ENCODE measurements around the gene LPCAT1. TPM values are rescaled to one million over a fixed set of nuclear protein-coding genes. Genes with fewer than 3 reads are reported as not detected.

Gene LPCAT1
- total and polyA plus RNA-seq, 2 experiments from 2014 or later = 78.0 to 255 TPM

DNA sequence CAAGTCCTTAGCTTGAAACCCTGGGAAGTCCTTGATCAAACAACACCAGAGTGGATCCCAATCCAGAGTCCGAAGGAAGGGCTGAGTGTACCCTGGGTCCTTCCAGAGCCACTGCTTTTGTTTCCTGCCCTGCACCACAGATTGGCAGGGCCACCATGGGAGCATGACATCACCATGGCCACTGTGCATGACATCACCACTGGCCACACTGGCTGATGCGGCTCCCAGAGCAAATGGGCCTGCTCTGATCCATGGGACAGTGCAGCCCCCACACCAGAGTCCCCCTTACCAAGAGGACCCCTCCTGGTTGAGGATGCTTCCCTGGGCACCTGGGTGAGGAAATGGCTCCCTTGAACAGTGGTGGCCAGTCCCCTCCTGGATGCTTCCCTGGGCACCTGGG lies 88.4 kb downstream of the LPCAT1 start:
- ATAC-seq = no peak
- no peak overlapping the region for H3K4me3 ChIP-seq
- no peaks in the 10 kb centered on the region for H4K20me1 ChIP-seq (replicated peaks; ENCODE audit: insufficient read depth)
- no peak overlapping the region for H2AFZ ChIP-seq
- H3K79me2 ChIP-seq (replicated peaks; ENCODE audit: insufficient read depth) = no peaks in the 10 kb centered on the region
- Mint-ChIP-seq H3K27ac (no peak overlapping the region), H3K4me3 (no peak overlapping the region), H3K36me3 (ENCODE audit: low read depth) (peaks cover 7% of the 10 kb centered on the region; the same call in 2 of the 3 replicates), H3K27me3 (ENCODE audit: insufficient read depth, low read depth, poor library complexity) (peaks cover 13% of the 10 kb centered on the region), H3K9me3 (peaks cover 32% of the 10 kb centered on the region), H3K4me1 (no peaks in the 10 kb centered on the region; the same call in 2 of the 3 replicates)
- no peak for TF ChIP-seq EZH2 (IDR thresholded peaks at IDR 0.05; ENCODE audit: low read depth, unreplicated experiment)
- H3K4me2 ChIP-seq = no peak overlapping the region
- H3K27ac ChIP-seq (ENCODE audit: low read depth) = no peak overlapping the region
- H3F3A ChIP-seq (replicated peaks; ENCODE audit: low read depth) = no peaks in the 10 kb centered on the region
- H3K27me3 ChIP-seq (ENCODE audit: insufficient read depth) = no peaks in the 10 kb centered on the region
- no peak for DNase-seq (ENCODE audit: low spot score)
- peaks cover 6% of the 10 kb centered on the region for H3K9me2 ChIP-seq (ENCODE audit: insufficient read depth)
- no peaks in the 10 kb centered on the region for H3K36me3 ChIP-seq (ENCODE audit: insufficient read depth)
- no peaks in the 10 kb centered on the region for H3K4me1 ChIP-seq (ENCODE audit: insufficient read depth)

DNA sequence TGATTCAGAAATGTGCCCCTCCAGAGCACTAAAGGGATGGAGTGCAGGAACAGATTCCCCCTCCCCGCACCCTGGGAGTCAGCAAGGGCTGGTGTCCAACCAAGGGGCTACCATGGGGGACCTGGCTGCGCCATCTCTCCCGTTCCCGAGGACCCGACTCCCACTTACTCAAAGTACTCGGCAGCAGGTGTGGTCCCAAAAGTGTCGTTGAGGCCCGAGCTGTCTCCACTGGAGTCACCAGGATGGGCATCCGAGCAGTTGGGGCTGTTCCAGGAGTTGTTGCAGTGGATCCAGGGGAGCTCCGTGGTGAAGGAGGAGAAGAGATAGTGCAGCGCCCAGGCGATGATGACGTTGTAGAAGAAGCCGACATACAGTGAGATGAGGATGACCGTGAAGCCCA lies 91.5 kb downstream of the LPCAT1 start:
- Histone ChIP-seq H3K27me3 (ENCODE audit: insufficient read depth) (no peaks in the 10 kb centered on the region), H3K4me3 (no peak overlapping the region), H3K79me2 (replicated peaks; ENCODE audit: insufficient read depth) (no peaks in the 10 kb centered on the region), H3K27ac (ENCODE audit: low read depth) (no peak overlapping the region), H3K9me2 (ENCODE audit: insufficient read depth) (no peaks in the 10 kb centered on the region), H3K4me1 (ENCODE audit: insufficient read depth) (no peaks in the 10 kb centered on the region), H3K36me3 (ENCODE audit: insufficient read depth) (no peaks in the 10 kb centered on the region), H3F3A (replicated peaks; ENCODE audit: low read depth) (no peaks in the 10 kb centered on the region), H2AFZ (no peak overlapping the region), H4K20me1 (replicated peaks; ENCODE audit: insufficient read depth) (no peaks in the 10 kb centered on the region), H3K4me2 (no peak overlapping the region)
- TF ChIP-seq, protein P1, sequence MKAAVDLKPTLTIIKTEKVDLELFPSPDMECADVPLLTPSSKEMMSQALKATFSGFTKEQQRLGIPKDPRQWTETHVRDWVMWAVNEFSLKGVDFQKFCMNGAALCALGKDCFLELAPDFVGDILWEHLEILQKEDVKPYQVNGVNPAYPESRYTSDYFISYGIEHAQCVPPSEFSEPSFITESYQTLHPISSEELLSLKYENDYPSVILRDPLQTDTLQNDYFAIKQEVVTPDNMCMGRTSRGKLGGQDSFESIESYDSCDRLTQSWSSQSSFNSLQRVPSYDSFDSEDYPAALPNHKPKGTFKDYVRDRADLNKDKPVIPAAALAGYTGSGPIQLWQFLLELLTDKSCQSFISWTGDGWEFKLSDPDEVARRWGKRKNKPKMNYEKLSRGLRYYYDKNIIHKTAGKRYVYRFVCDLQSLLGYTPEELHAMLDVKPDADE (IDR thresholded peaks at IDR 0.05) = no peak
- no peak for TF ChIP-seq EZH2phosphoT487 (IDR thresholded peaks at IDR 0.05; ENCODE audit: unreplicated experiment)
- ATAC-seq (no peak), DNase-seq (ENCODE audit: low spot score) (no peak)
- H3K9me3 Mint-ChIP-seq = peaks cover 56% of the 10 kb centered on the region
- peaks cover 17% of the 10 kb centered on the region for H3K36me3 Mint-ChIP-seq (ENCODE audit: low read depth)
- peaks cover 10% of the 10 kb centered on the region for H3K27me3 Mint-ChIP-seq (ENCODE audit: insufficient read depth, low read depth, poor library complexity)
- H3K27ac Mint-ChIP-seq = no peak overlapping the region
- H3K4me1 Mint-ChIP-seq = no peaks in the 10 kb centered on the region; the same call in 2 of the 3 replicates
- H3K4me3 Mint-ChIP-seq = no peak overlapping the region

DNA sequence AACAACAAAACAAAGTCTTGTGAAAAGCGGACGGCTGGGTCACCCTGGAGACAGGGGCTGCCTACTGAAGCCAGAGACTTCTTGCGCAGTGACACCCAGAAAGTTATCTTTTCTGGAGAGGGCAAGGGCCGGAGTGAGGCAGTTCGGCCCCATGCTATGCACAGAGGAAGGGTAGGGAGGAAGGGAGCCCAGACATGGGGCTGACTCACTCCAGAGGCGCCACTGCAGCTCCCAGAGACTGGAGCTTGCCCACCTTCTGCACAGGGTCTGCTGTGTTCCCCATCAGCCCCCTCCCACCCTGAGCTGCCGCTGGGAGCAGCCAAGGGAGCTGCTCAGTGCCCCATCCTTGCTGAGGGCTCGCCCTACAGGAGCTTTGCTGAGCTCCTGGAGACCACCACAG lies 91.9 kb downstream of the LPCAT1 start:
- no peak overlapping the region for H2AFZ ChIP-seq
- DNase-seq (ENCODE audit: low spot score) = no peak
- Mint-ChIP-seq H3K27ac (no peak overlapping the region), H3K36me3 (ENCODE audit: low read depth) (peaks cover 17% of the 10 kb centered on the region), H3K4me1 (no peaks in the 10 kb centered on the region), H3K27me3 (ENCODE audit: insufficient read depth, low read depth, poor library complexity) (peaks cover 9% of the 10 kb centered on the region), H3K9me3 (peaks cover 59% of the 10 kb centered on the region), H3K4me3 (no peak overlapping the region)
- H3K27me3 ChIP-seq (ENCODE audit: insufficient read depth) = no peaks in the 10 kb centered on the region
- H3K79me2 ChIP-seq (replicated peaks; ENCODE audit: insufficient read depth) = no peaks in the 10 kb centered on the region
- no peaks in the 10 kb centered on the region for H3K4me1 ChIP-seq (ENCODE audit: insufficient read depth)
- H3K4me2 ChIP-seq = no peak overlapping the region
- TF ChIP-seq EZH2phosphoT487 (IDR thresholded peaks at IDR 0.05; ENCODE audit: unreplicated experiment) (no peak), JUNB (IDR thresholded peaks at IDR 0.05; ENCODE audit: unreplicated experiment) (no peak), NANOG (IDR thresholded peaks at IDR 0.05; ENCODE audit: borderline replicate concordance) (no peak), STAT1 (IDR thresholded peaks at IDR 0.05; ENCODE audit: unreplicated experiment) (no peak)
- H3K9me2 ChIP-seq (ENCODE audit: insufficient read depth) = no peaks in the 10 kb centered on the region
- H3K36me3 ChIP-seq (ENCODE audit: insufficient read depth) = no peaks in the 10 kb centered on the region
- ATAC-seq = no peak
- H3F3A ChIP-seq (replicated peaks; ENCODE audit: low read depth) = no peaks in the 10 kb centered on the region
- H3K4me3 ChIP-seq = no peak overlapping the region
- no peaks in the 10 kb centered on the region for H4K20me1 ChIP-seq (replicated peaks; ENCODE audit: insufficient read depth)
- H3K27ac ChIP-seq (ENCODE audit: low read depth) = no peak overlapping the region

All from GM23338 (cell line).